HFF-Myc (cell line): ENCODE results near the gene PPP2R5D.

Experiments
- DNase-seq: peaks from one replicate; pipeline ENCODE4 v3.0.0-alpha.2; 2011; ENCODE audit warnings: low read depth; ENCODE audit errors: extremely low read depth
- H3K4me3 ChIP-seq: replicated peaks from 2 replicates; pipeline ENCODE4 v1.5.1; 2011; ENCODE audit warnings: low read depth, mild to moderate bottlenecking, control low read depth, low read length
- TF ChIP-seq, protein P1 (sequence below): IDR thresholded peaks from 2 replicates; pipeline ENCODE4 v1.5.1; 2012; ENCODE audit warnings: mild to moderate bottlenecking, low read depth, low read length, control low read depth; ENCODE audit errors: missing control alignments

The PPP2R5D gene

DNA sequence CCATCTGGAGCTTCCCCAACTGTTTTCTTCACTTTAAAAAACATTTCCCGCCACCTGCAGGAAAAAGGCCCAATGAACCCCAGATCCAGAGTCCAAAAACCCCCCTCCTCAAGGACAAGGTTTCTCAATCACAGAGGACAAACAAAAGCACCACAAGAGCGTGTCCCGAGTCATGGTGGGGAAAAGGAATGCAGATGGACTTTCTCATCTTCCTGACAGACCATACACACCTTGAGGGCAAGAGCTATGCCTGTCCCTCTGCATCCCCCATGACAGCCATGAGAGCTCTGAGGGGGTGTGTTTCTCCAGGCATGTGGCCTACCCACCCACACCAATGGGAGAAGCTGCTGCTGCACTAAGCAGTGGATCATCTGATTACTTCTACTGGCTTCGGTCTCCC is 14.4 kb upstream of the PPP2R5D start:
- DNase-seq: no peak
- TF ChIP-seq, protein P1, sequence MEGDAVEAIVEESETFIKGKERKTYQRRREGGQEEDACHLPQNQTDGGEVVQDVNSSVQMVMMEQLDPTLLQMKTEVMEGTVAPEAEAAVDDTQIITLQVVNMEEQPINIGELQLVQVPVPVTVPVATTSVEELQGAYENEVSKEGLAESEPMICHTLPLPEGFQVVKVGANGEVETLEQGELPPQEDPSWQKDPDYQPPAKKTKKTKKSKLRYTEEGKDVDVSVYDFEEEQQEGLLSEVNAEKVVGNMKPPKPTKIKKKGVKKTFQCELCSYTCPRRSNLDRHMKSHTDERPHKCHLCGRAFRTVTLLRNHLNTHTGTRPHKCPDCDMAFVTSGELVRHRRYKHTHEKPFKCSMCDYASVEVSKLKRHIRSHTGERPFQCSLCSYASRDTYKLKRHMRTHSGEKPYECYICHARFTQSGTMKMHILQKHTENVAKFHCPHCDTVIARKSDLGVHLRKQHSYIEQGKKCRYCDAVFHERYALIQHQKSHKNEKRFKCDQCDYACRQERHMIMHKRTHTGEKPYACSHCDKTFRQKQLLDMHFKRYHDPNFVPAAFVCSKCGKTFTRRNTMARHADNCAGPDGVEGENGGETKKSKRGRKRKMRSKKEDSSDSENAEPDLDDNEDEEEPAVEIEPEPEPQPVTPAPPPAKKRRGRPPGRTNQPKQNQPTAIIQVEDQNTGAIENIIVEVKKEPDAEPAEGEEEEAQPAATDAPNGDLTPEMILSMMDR: no peak
- no peak overlapping the region for H3K4me3 ChIP-seq

- TF ChIP-seq, protein P1: no peak
- H3K4me3 ChIP-seq: no peak overlapping the region
- no peak for DNase-seq
Measured at GRCh38 chr6:42970871-42971612, 13.3 kb upstream of the PPP2R5D start.

DNA sequence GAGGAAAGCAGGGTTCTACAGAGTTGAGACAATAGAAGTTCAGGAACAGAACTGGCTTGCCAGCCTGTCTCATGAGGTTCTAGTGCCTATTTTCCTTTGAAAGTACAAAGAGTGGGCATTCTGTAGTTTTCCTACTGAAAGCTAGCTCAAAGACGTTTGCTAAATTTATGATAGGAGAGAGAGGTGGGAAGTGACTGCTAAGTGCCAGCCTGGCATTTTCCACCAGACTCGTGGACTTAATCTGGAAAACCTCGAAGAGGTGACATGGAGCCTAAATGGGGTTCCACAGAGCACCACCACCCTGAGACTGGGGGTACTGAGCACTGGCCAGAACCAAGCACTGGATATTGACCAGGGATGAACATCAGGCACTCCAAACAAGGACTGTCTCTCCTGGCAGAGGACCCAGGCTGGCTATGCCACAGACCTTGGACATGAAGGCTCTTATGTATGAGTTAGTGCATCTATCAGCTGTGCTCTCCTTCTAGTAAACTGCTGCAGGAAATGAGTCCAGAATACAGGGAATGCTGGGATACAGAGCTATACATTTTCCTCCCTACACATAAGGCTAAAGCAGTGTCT is 12.5 kb upstream of the PPP2R5D start:
- H3K4me3 ChIP-seq: no peak overlapping the region
- TF ChIP-seq, protein P1: no peak
- DNase-seq: no peak

DNA sequence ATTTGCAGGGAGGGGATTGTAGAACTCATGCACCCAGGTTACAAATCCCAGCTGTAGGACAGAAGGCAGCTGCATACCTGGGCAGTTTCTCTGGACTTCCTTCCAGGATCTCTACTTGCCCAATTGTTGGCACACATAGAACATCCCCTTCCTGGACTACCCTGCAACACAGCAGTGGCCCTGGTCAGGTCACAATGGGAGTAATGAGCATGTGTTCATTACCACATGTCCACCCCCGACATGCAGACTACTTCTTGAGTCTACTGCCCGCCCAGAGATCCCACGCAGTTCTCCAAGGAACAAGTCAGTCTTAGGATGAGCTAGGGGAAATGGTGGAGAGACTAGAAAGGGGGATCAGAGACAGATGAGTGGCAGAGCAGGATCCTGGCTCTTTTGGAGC is 10.4 kb upstream of the PPP2R5D start:
- H3K4me3 ChIP-seq: no peak overlapping the region
- TF ChIP-seq, protein P1: no peak
- no peak for DNase-seq

DNA sequence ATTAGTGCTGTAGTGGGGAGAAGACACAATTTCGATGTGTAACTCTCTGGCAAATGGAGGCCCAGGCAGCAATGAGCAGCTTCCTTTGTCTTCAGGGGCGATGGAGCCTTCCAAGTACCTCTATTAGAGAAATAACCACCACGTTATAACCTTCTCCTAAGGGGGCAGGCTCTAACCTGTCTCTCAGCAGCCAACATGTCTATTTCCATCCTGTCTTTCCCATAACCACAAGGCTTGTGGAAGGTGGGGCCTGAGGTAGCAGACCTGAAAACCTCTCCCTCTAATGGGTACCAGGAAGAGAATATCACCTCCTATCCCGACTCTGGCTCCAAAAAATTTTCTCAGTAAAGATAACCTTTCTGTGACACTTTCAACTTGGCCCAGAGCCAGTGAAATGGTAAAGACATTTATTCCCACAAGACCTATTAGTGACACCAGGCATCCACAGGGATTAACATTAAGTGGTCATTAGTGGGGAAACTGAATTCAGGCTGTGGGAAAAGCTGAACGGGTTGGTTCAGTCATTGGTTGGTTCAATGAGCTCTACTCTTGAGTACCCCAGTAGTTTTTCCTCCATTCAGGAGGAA is 9.4 kb upstream of the PPP2R5D start:
- no peak overlapping the region for H3K4me3 ChIP-seq
- TF ChIP-seq, protein P1: no peak
- DNase-seq: no peak

DNA sequence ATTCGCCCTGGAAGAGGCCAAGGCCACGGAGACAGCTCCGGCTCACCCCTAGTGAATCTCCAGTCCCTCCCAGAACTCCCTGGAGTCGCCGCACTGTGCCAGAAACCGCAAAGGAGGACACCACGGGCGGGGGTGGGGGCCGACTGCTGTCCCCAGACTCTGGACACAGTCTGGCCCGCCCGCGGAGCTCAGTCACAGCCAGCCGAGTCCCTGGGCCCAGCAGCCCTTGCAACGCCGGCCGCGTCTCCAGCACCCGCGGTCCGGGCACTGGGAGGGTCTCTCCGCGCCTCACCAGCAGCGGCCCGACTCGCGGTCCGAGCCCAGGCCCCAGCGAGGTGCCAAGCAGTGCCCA is 5.9 kb upstream of the PPP2R5D start:
- DNase-seq: no peak
- TF ChIP-seq, protein P1: no peak
- peak overlapping the region; percentile 76 for H3K4me3 ChIP-seq
